GM12801 (cell line): ENCODE results near the gene ASPRV1.

ENCODE experiments used
- CTCF ChIP-seq: IDR thresholded peaks from one replicate; pipeline ENCODE4 v1.5.1; 2011; ENCODE audit warnings: control low read depth; ENCODE audit not compliant: insufficient read length; ENCODE audit errors: extremely low read depth

The ASPRV1 gene

GRCh38 chr2:70005216-70005615 lies 43.8 kb upstream of the ASPRV1 start:
- no peak for TF ChIP-seq CTCF

- no peak for TF ChIP-seq CTCF
Measured at GRCh38 chr2:70003093-70003830, 41.8 kb upstream of the ASPRV1 start.

GRCh38 chr2:70002241-70002899 lies 40.9 kb upstream of the ASPRV1 start:
- no peak for TF ChIP-seq CTCF

GRCh38 chr2:69998761-69999160 lies 37.3 kb upstream of the ASPRV1 start:
- TF ChIP-seq CTCF = no peak

- TF ChIP-seq CTCF = no peak
Measured at GRCh38 chr2:69997015-69997830, 35.8 kb upstream of the ASPRV1 start.

GRCh38 chr2:69995511-69995910 lies 34.1 kb upstream of the ASPRV1 start:
- TF ChIP-seq CTCF = no peak

GRCh38 chr2:69994166-69994565 lies 32.7 kb upstream of the ASPRV1 start:
- no peak for TF ChIP-seq CTCF
